PC-9 (cell line): ENCODE measurements around the gene CCM2. TPM values are rescaled to one million over a fixed set of nuclear protein-coding genes. Genes with fewer than 3 reads are reported as not detected.

Experiments
- BruUV-seq: library from RNA; stranded (reverse); fragments of 400-500 nt; replicated peaks from 2 replicates; lab custom pipeline; 2021; lab: Mats Ljungman, UMichigan
- CTCF ChIA-PET: fragments of 300-600 bp; sonication (Branson Sonifier 250); formaldehyde crosslinking; loops from one replicate; lab custom pipeline; 2022; ENCODE audit warnings: antibody characterized with exemption; lab: Charles Lee
- POLR2A ChIA-PET: fragments of 300-600 bp; sonication (Branson Sonifier 250); formaldehyde crosslinking; loops from one replicate; lab custom pipeline; 2022; ENCODE audit warnings: antibody characterized with exemption; ENCODE audit not compliant: unreplicated experiment; lab: Charles Lee
- DNase-seq, 2 experiments: peaks; one replicate each; pipeline versions ENCODE4 v3.0.0 to v3.0.0-alpha.2; 2015 to 2022; ENCODE audit warnings: mixed read lengths in 1 of 2
- H2AFZ ChIP-seq: fragments of 200-600 bp; sonication (generic); 2 replicates; pipeline ENCODE4 v1.8.1; 2017; ENCODE audit warnings: antibody characterized with exemption
- H3F3A ChIP-seq: fragments of 200-600 bp; sonication (generic); 2 replicates; pipeline ENCODE4 v1.8.1; 2017; ENCODE audit warnings: antibody characterized with exemption, mild to moderate bottlenecking, low read depth; ENCODE audit not compliant: insufficient read depth
- H3K27ac ChIP-seq: fragments of 200-600 bp; sonication (generic); 2 replicates; pipeline ENCODE4 v1.6.1; 2016; ENCODE audit warnings: mixed run types
- H3K27me3 ChIP-seq: fragments of 200-600 bp; sonication (generic); 2 replicates; pipeline ENCODE4 v1.6.1; 2016; ENCODE audit warnings: low read depth, mixed run types; ENCODE audit not compliant: insufficient read depth
- H3K36me3 ChIP-seq: fragments of 200-600 bp; sonication (generic); 2 replicates; pipeline ENCODE4 v1.6.1; 2016; ENCODE audit warnings: low read depth, mixed run types
- H3K4me1 ChIP-seq: fragments of 200-600 bp; sonication (generic); replicated peaks from 2 replicates; pipeline ENCODE4 v1.6.1; 2016; ENCODE audit warnings: mixed run types; ENCODE audit not compliant: insufficient read depth
- H3K4me2 ChIP-seq: fragments of 200-600 bp; sonication (generic); 2 replicates; pipeline ENCODE4 v1.6.1; 2017; ENCODE audit warnings: mixed run types
- H3K4me3 ChIP-seq: fragments of 200-600 bp; sonication (generic); 2 replicates; pipeline ENCODE4 v1.6.1; 2016; ENCODE audit warnings: mixed run types
- H3K79me2 ChIP-seq: fragments of 200-600 bp; sonication (generic); 2 replicates; pipeline ENCODE4 v1.6.1; 2017; ENCODE audit warnings: low read depth, mixed run types
- H3K9me2 ChIP-seq: fragments of 200-600 bp; sonication (generic); 2 replicates; pipeline ENCODE4 v1.8.1; 2017; ENCODE audit warnings: mild to moderate bottlenecking; ENCODE audit not compliant: insufficient read depth
- H3K9me3 ChIP-seq: fragments of 200-600 bp; sonication (generic); 2 replicates; pipeline ENCODE4 v1.8.1; 2016; ENCODE audit warnings: low read depth; ENCODE audit not compliant: insufficient read depth
- H4K20me1 ChIP-seq: fragments of 200-600 bp; sonication (generic); 2 replicates; pipeline ENCODE4 v1.8.1; 2017; ENCODE audit not compliant: insufficient read depth
- EZH2 ChIP-seq: fragments of 200-600 bp; sonication (generic); IDR thresholded peaks from 2 replicates; pipeline ENCODE4 v1.8.0; 2017; ENCODE audit warnings: antibody characterized with exemption, low read depth
- intact Hi-C: fragments of 100-400 bp; cut with micrococcal nuclease; formaldehyde crosslinking; loops from one replicate; pipeline ENCODE4 v1.10.0; 2022; ENCODE audit not compliant: unreplicated experiment
- total RNA-seq: library from RNA; stranded (reverse); gene quantifications from 2 replicates; pipeline ENCODE4 v1.2.3, GENCODE V29; 2021
- TF ChIP-seq, protein P1 (sequence below): fragments of 200-600 bp; sonication (generic); conservative IDR thresholded peaks from 2 replicates; pipeline ENCODE4 v1.6.1; 2017; ENCODE audit warnings: mixed run types, antibody characterized with exemption, mild to moderate bottlenecking, moderate library complexity

The CCM2 gene
- total RNA-seq, 1 experiment from 2014 or later, result 54.2 TPM

DNA sequence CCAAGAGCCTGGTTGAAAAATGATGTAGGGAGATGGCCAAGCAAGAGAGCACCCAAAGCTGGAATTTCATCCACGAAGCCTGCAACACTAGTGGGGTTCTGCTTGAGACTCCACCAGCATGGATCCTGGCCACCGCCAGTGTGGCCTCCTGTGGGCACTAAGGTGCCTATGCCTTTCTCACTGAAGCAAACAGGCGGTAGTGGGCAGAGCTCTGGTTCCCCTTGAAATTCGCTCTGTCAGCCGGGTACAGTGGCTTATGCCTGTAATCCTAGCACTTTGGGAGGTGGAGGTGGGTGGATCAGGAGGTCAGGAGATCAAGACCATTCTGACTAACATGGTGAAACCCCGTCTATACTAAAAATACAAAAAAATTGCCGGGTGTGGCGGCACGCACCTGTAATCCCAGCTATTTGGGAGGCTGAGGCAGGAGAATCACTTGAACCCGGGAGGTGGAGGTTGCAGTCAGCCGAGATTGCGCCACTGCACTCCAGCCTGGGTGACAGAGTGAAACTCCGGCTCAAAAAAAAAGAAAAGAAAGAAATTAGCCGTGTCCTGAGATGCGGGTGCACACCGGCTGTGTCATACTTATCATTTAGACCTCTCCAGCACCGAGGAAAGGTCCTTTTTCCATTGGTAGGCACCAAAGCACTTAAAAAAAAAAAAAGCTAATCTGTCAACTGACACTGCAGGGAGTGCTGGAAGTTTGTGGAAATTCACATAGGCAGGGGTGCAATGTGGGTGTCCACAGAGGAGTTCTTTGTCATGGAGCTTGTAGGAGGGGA is 28.3 kb downstream of the CCM2 start:
- intact Hi-C loops, result no loop called here
- Histone ChIP-seq H2AFZ (no peak overlapping the region), H3K27me3 (no peaks in the 10 kb centered on the region), H3K4me1 (no peaks in the 10 kb centered on the region), H3K9me2 (no peaks in the 10 kb centered on the region), H3K4me2 (no peak overlapping the region), H3K9me3 (no peaks in the 10 kb centered on the region), H3K27ac (no peak overlapping the region), H4K20me1 (no peaks in the 10 kb centered on the region), H3K36me3 (no peaks in the 10 kb centered on the region), H3K4me3 (no peak overlapping the region), H3K79me2 (no peaks in the 10 kb centered on the region), H3F3A (no peaks in the 10 kb centered on the region)
- CTCF ChIA-PET, result interaction anchor here (0.5 kb wide), 1 partner anchor 552 kb away, joined by 4 read pairs; no protein-coding TSS in a partner anchor
- POLR2A ChIA-PET, result no interaction called here
- no peak for DNase-seq
- no TSS peak for BruUV-seq
- TF ChIP-seq, protein P1, sequence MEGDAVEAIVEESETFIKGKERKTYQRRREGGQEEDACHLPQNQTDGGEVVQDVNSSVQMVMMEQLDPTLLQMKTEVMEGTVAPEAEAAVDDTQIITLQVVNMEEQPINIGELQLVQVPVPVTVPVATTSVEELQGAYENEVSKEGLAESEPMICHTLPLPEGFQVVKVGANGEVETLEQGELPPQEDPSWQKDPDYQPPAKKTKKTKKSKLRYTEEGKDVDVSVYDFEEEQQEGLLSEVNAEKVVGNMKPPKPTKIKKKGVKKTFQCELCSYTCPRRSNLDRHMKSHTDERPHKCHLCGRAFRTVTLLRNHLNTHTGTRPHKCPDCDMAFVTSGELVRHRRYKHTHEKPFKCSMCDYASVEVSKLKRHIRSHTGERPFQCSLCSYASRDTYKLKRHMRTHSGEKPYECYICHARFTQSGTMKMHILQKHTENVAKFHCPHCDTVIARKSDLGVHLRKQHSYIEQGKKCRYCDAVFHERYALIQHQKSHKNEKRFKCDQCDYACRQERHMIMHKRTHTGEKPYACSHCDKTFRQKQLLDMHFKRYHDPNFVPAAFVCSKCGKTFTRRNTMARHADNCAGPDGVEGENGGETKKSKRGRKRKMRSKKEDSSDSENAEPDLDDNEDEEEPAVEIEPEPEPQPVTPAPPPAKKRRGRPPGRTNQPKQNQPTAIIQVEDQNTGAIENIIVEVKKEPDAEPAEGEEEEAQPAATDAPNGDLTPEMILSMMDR, result no peak
- no peak for TF ChIP-seq EZH2

DNA sequence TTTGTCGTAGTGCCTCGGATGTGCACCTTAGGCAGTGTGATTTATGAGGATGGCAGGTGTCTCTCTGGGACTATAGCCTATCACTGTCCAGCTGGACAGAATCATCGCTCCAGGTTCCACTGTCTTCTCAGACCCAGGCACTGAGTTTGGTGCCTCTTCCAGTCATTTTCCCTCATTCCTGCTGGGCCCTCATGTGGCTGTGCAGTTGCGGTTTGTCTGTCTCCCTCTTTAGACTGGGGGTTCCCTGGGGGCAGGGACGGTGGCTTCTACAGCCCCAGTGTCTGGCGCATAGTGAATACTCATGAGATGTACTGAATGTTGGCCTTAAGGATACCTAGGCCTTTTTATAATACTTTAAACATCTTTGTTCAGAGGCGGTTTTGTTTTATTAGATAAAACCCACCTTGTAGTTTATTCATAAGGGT is 28.9 kb downstream of the CCM2 start:
- Histone ChIP-seq H3K9me3 (no peaks in the 10 kb centered on the region), H3K4me3 (no peak overlapping the region), H4K20me1 (no peaks in the 10 kb centered on the region), H3K4me1 (no peaks in the 10 kb centered on the region), H3K27me3 (no peaks in the 10 kb centered on the region), H2AFZ (no peak overlapping the region), H3K27ac (no peak overlapping the region), H3K9me2 (no peaks in the 10 kb centered on the region), H3K4me2 (no peak overlapping the region), H3K36me3 (no peaks in the 10 kb centered on the region), H3K79me2 (no peaks in the 10 kb centered on the region), H3F3A (no peaks in the 10 kb centered on the region)
- POLR2A ChIA-PET, result interaction anchor here (0.6 to 0.7 kb wide), 2 partner anchors 20 to 72 kb away, joined by 6 to 32 read pairs; no protein-coding TSS in a partner anchor
- DNase-seq, result no peak
- no TSS peak for BruUV-seq
- intact Hi-C loops, result no loop called here
- TF ChIP-seq EZH2, result no peak
- CTCF ChIA-PET, result interaction anchor here (0.5 to 0.8 kb wide), 2 partner anchors 9 to 553 kb away, joined by 4 read pairs; no protein-coding TSS in a partner anchor

DNA sequence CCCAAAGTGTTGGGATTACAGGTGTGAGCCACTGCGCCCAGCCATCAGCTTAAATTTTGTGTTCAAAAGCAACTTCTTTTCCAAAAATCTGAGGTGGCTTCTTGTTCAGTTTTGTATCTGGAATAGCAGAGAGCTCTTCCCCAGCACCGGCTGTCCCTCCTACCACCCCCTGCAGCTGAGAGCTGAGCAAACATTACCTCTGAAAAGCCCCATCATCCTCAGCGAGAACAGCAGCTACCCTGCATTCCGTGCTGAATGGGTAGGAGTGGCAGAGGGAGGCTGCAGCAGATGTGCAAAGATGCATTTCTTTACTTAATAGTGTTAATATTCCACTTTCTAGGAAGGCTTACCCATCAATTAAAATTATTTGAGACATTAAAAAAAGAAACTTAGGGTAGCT is 31.8 kb downstream of the CCM2 start:
- Histone ChIP-seq H3K27me3 (no peaks in the 10 kb centered on the region), H3K79me2 (no peaks in the 10 kb centered on the region; the same call in 1 of the 2 replicates), H3K36me3 (no peaks in the 10 kb centered on the region), H3K4me1 (no peaks in the 10 kb centered on the region), H2AFZ (no peak overlapping the region), H4K20me1 (no peaks in the 10 kb centered on the region), H3K4me2 (no peak overlapping the region), H3K9me3 (no peaks in the 10 kb centered on the region), H3K4me3 (no peak overlapping the region), H3F3A (no peaks in the 10 kb centered on the region), H3K27ac (no peak overlapping the region), H3K9me2 (no peaks in the 10 kb centered on the region)
- intact Hi-C loops, result no loop called here
- no TSS peak for BruUV-seq
- TF ChIP-seq, protein P1, result no peak
- no peak for TF ChIP-seq EZH2
- ChIA-PET POLR2A (no interaction called here), CTCF (no interaction called here)
- no peak for DNase-seq
